ENCODE data around the gene TMEM14A. TPM values are rescaled to one million over a fixed set of nuclear protein-coding genes. Genes with fewer than 3 reads are reported as not detected.
"Not testable (repeated sequence)": the region's sequence is repeated elsewhere in the genome, so short reads cannot be mapped to it uniquely, and the experiment has no call there.

TMEM14A gene
- polyA plus RNA-seq, 3 donors, result 40.4 to 43.3 (median 42.3) TPM

GRCh38 chr6:52650941-52651340 is 20.0 kb upstream of the TMEM14A start:
- DNase-seq, result no peak

GRCh38 chr6:52653151-52653550 is 17.8 kb upstream of the TMEM14A start:
- DNase-seq, result no peak

- no peak for DNase-seq
These were observed 16.9 kb upstream of the TMEM14A start for GRCh38 chr6:52654007-52654406.

- no peak for DNase-seq
These were observed 16.3 kb upstream of the TMEM14A start for GRCh38 chr6:52654592-52654991.

- DNase-seq, result not testable (repeated sequence)
These were observed 15.0 kb upstream of the TMEM14A start for GRCh38 chr6:52655941-52656340.

GRCh38 chr6:52657870-52658269 is 13.0 kb upstream of the TMEM14A start:
- DNase-seq, result no peak

GRCh38 chr6:52661551-52661950 is 9.4 kb upstream of the TMEM14A start:
- DNase-seq, result no peak

- no peak for DNase-seq
These were observed 8.9 kb upstream of the TMEM14A start for GRCh38 chr6:52662031-52662430.

GRCh38 chr6:52663120-52663935 is 7.6 kb upstream of the TMEM14A start:
- peak; percentile 82 for DNase-seq

GRCh38 chr6:52663936-52664185 is 7.1 kb upstream of the TMEM14A start:
- DNase-seq, result no peak

- peak; percentile 95 for DNase-seq
These were observed 6.5 kb upstream of the TMEM14A start for GRCh38 chr6:52664186-52664990.

GRCh38 chr6:52664991-52665686 is 5.8 kb upstream of the TMEM14A start:
- no peak for DNase-seq

- DNase-seq, result no peak
These were observed 4.8 kb upstream of the TMEM14A start for GRCh38 chr6:52666071-52666470.

GRCh38 chr6:52666523-52666922 is 4.4 kb upstream of the TMEM14A start:
- no peak for DNase-seq

GRCh38 chr6:52667572-52667971 is 3.3 kb upstream of the TMEM14A start:
- no peak for DNase-seq

GRCh38 chr6:52671676-52672075 is 763 bp downstream of the TMEM14A start:
- DNase-seq, result no peak

- DNase-seq, result no peak
These were observed 1.6 kb downstream of the TMEM14A start for GRCh38 chr6:52672412-52673025.

GRCh38 chr6:52674666-52675065 is 3.8 kb downstream of the TMEM14A start:
- DNase-seq, result no peak

- DNase-seq, result no peak
These were observed 4.5 kb downstream of the TMEM14A start for GRCh38 chr6:52675372-52675771.

- DNase-seq, result not testable (repeated sequence)
These were observed 5.7 kb downstream of the TMEM14A start for GRCh38 chr6:52676631-52677030.

GRCh38 chr6:52681416-52681815 is 10.5 kb downstream of the TMEM14A start:
- DNase-seq, result no peak
